GM12878 (cell line): ENCODE measurements around the gene BBS2. TPM values are rescaled to one million over a fixed set of nuclear protein-coding genes. Genes with fewer than 3 reads are reported as not detected.

ENCODE experiments used
- ATAC-seq: fragments of 200-7000 bp; cut with Tn5 transposase; 3 replicates; pipeline ENCODE4 v1.9.1; 2020; ENCODE audit warnings: mild to moderate bottlenecking, moderate library complexity
- BruUV-seq: library from RNA; stranded (reverse); fragments of 400-500 nt; replicated peaks from 2 replicates; lab custom pipeline; 2021; lab: Mats Ljungman, UMichigan
- CTCF ChIA-PET: fragments of 300-600 bp; sonication (Branson Sonifier 250); formaldehyde crosslinking; extraction: SDS; loops from one replicate; lab custom pipeline; 2021; ENCODE audit warnings: inconsistent platforms; lab: Yijun Ruan, JAX
- POLR2A ChIA-PET: fragments of 350-600 bp; formaldehyde crosslinking; extraction: SDS; loops from one replicate; lab custom pipeline; 2021; ENCODE audit warnings: inconsistent platforms; lab: Charles Lee
- RAD21 ChIA-PET: fragments of 300-600 bp; sonication (Branson Sonifier 250); formaldehyde crosslinking; loops from one replicate; lab custom pipeline; 2023; ENCODE audit warnings: antibody characterized with exemption; ENCODE audit not compliant: unreplicated experiment; lab: Charles Lee
- SMC1A ChIA-PET: fragments of 300-600 bp; sonication (Branson Sonifier 250); formaldehyde crosslinking; loops from one replicate; lab custom pipeline; 2023; ENCODE audit not compliant: unreplicated experiment, uncharacterized antibody; lab: Charles Lee
- DNase-seq: peaks from one replicate; pipeline ENCODE4 v3.0.0-alpha.2; 2011; ENCODE audit warnings: low read depth, low spot score
- FAIRE-seq: peaks from 3 replicates; lab custom pipeline; 2011; peaks lifted over from hg19 to GRCh38; lab: Jason Lieb, UNC
- H2AFZ ChIP-seq: 2 replicates; pipeline ENCODE4 v1.6.0; 2011; ENCODE audit warnings: low read depth, low read length, control low read depth; ENCODE audit not compliant: control insufficient read depth
- H3K27ac ChIP-seq: 2 replicates; pipeline ENCODE4 v1.5.1; 2011; ENCODE audit warnings: control low read depth; ENCODE audit not compliant: control insufficient read depth, insufficient read depth
- H3K27me3 ChIP-seq, 2 experiments: replicated peaks in 1 of 2; 2 replicates each; pipeline versions ENCODE4 v1.6.0 to v1.6.1; 2011; ENCODE audit warnings: low read length in 1 of 2; ENCODE audit not compliant: control insufficient read depth in 2 of 2, insufficient read depth in 2 of 2
- H3K36me3 ChIP-seq, 2 experiments: 2 replicates each; pipeline ENCODE4 v1.5.1; 2011; ENCODE audit warnings: low read length in 1 of 2; ENCODE audit not compliant: control insufficient read depth in 2 of 2, insufficient read depth in 2 of 2
- H3K4me1 ChIP-seq: 2 replicates; pipeline ENCODE4 v1.6.1; 2011; ENCODE audit warnings: mild to moderate bottlenecking, low read length, moderate library complexity, mixed read lengths; ENCODE audit not compliant: control insufficient read depth, insufficient read depth
- H3K4me2 ChIP-seq: 2 replicates; pipeline ENCODE4 v1.6.0; 2011; ENCODE audit warnings: control low read depth; ENCODE audit not compliant: control insufficient read depth, insufficient read depth
- H3K4me3 ChIP-seq: fragments of 200-600 bp; sonication (generic); 2 replicates; pipeline ENCODE4 v1.5.1; 2016
- H3K79me2 ChIP-seq: 2 replicates; pipeline ENCODE4 v1.6.0; 2011; ENCODE audit warnings: low read length; ENCODE audit not compliant: control insufficient read depth, insufficient read depth
- H3K9ac ChIP-seq: 2 replicates; pipeline ENCODE4 v1.8.0; 2011; ENCODE audit warnings: low read length, control low read depth, mixed read lengths; ENCODE audit not compliant: control insufficient read depth, insufficient read depth
- H3K9me3 ChIP-seq: replicated peaks from 3 replicates; pipeline ENCODE4 v1.5.1; 2011; ENCODE audit warnings: mild to moderate bottlenecking, low read length; ENCODE audit not compliant: control insufficient read depth, insufficient read depth
- H4K20me1 ChIP-seq: 2 replicates; pipeline ENCODE4 v1.6.0; 2011; ENCODE audit not compliant: control insufficient read depth, insufficient read depth
- BACH1 ChIP-seq: fragments of 450-650 bp; IDR thresholded peaks from 2 replicates; pipeline ENCODE4 v1.6.1; 2017; ENCODE audit warnings: mild to moderate bottlenecking, borderline replicate concordance
- CHD1 ChIP-seq: IDR thresholded peaks from 2 replicates; pipeline ENCODE4 v1.6.1; 2012; ENCODE audit warnings: low read depth, low read length, improper control_type of control experiment
- EP300 ChIP-seq, 2 experiments: fragments of 150-350 bp in 1 of 2; IDR thresholded peaks; 2 replicates each; pipeline ENCODE4 v1.6.1; 2011 to 2012; ENCODE audit warnings: low read depth in 2 of 2, low read length in 2 of 2, borderline replicate concordance in 1 of 2, improper control_type of control experiment in 1 of 2, inconsistent platforms in 1 of 2; ENCODE audit not compliant: control insufficient read depth in 1 of 2
- HDGF ChIP-seq: fragments of 450-650 bp; IDR thresholded peaks from 2 replicates; pipeline ENCODE4 v1.6.1; 2016; ENCODE audit warnings: antibody characterized with exemption
- POLR2AphosphoS5 ChIP-seq: IDR thresholded peaks from 2 replicates; pipeline ENCODE4 v1.6.1; 2011; ENCODE audit warnings: mild to moderate bottlenecking, low read length, inconsistent platforms
- ZNF207 ChIP-seq: fragments of 450-650 bp; IDR thresholded peaks from 2 replicates; pipeline ENCODE4 v1.6.1; 2014; ENCODE audit warnings: antibody characterized with exemption, mild to moderate bottlenecking, borderline replicate concordance
- ZNF274 ChIP-seq: IDR thresholded peaks from one replicate; pipeline ENCODE4 v1.8.0; 2011; ENCODE audit not compliant: insufficient read length, insufficient read depth
- WGBS: methylation state at CpG from one replicate; pipeline ENCODE4 v1.1.6; 2016; ENCODE audit warnings: low lambda C conversion rate; ENCODE audit not compliant: insufficient replicate concordance, insufficient coverage; ENCODE audit errors: missing lambda C conversion rate; 5-methylcytosine and 5-hydroxymethylcytosine counted together
- in situ Hi-C: fragments of 300-500 bp; cut with MboI; formaldehyde crosslinking; loops from 9 replicates; pipeline ENCODE4 v1.14.3; 2018; ENCODE audit warnings: mixed read lengths
- intact Hi-C: fragments of 100-400 bp; cut with micrococcal nuclease; formaldehyde crosslinking; loops from one replicate; pipeline ENCODE4 v1.14.2; 2022; ENCODE audit not compliant: unreplicated experiment
- polyA plus RNA-seq, 11 experiments: library from polyadenylated mRNA; depleted of rRNA in 4 of 11; unstranded in 6 of 11; stranded (reverse) in 5 of 11; fragments of >200 nt; fragmentation: Nextera tagmentation in 4 of 11; fragmentation: Illumina TruSeq in 1 of 11; extraction: Ambion mirVana in 4 of 11; extraction: Trizol in 1 of 11; gene quantifications; 1 replicate in 1 of 11; 2 replicates in 10 of 11; pipeline versions ENCODE4 v1.2.1 to v1.2.3, GENCODE V29; 2011 to 2016; ENCODE audit warnings: inconsistent platforms in 2 of 11, missing spikeins in 2 of 11, low read depth in 1 of 11
- total RNA-seq, 4 experiments: library from RNA; depleted of rRNA in 3 of 4; stranded (reverse); fragments of >200 nt in 3 of 4; fragmentation: Illumina TruSeq in 1 of 4; extraction: Trizol in 1 of 4; gene quantifications; 2 replicates each; pipeline versions ENCODE4 v1.2.1 to v1.2.3, GENCODE V29; 2013 to 2021
- TF ChIP-seq, protein P1 (sequence below): fragments of 450-650 bp; conservative IDR thresholded peaks from 2 replicates; pipeline ENCODE4 v1.6.1; 2017; ENCODE audit warnings: mild to moderate bottlenecking, moderate library complexity
- TF ChIP-seq, protein P2 (sequence below): IDR thresholded peaks from 2 replicates; pipeline ENCODE4 v1.6.1; 2012; ENCODE audit warnings: mild to moderate bottlenecking, low read depth, low read length
- TF ChIP-seq, protein P3 (sequence below): fragments of 450-650 bp; IDR thresholded peaks from 2 replicates; pipeline ENCODE4 v1.6.1; 2016; ENCODE audit warnings: mild to moderate bottlenecking

Gene BBS2
- total and polyA plus RNA-seq, 10 of the 15 experiments (the other 5 are each of a cell fraction or from before 2014, with no cell fraction given) = 4.9 to 38.3 (median 16.4) TPM

DNA sequence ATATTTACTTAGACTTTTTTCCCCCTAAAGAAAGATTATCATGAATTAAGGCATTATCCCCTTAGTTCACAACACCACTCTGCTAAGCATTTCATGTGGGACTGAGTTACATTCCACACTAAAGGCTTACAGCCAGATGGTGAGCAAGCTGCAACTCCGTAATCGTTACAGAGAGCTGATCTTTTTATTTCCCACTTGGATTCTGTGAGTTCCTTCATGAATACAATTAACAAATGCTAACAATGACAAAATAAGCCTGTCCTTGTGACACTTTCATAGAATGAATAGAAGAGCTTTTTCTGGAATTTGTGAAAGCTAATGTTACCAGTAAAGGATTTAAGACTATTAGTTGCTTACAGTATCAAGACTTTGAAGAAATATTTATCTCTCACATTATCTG, 59.7 kb downstream of the BBS2 start:
- peaks cover 2 to 19% of the 10 kb centered on the region in 2 experiments for H3K36me3 ChIP-seq
- H3K4me3 ChIP-seq = no peak overlapping the region
- ChIA-PET CTCF (interaction anchor here (0.7 to 1.1 kb wide), 2 partner anchors 9 to 22 kb away, joined by 3 to 4 read pairs; partner anchors contain the start of genes NUDT21 and OGFOD1), RAD21 (interaction anchor here (1.0 kb wide), 1 partner anchor 242 kb away, joined by 5 read pairs; no protein-coding TSS in a partner anchor), SMC1A (interaction anchor here (0.7 to 1.3 kb wide), 4 partner anchors 12 to 40 kb away, joined by 3 to 5 read pairs (median 3); no protein-coding TSS in a partner anchor), POLR2A (interaction anchor here (1.9 kb wide), 1 partner anchor 9 kb away, joined by 8 read pairs; the partner anchor contains the start of genes NUDT21 and OGFOD1)
- BruUV-seq = no TSS peak
- H3K27ac ChIP-seq = no peak overlapping the region
- H2AFZ ChIP-seq = no peak overlapping the region
- intact Hi-C loops = no loop called here
- H3K4me1 ChIP-seq = peaks cover 3% of the 10 kb centered on the region; the same call in 1 of the 2 replicates
- WGBS = 98% methylated on average over 2 of the region's 2 CpGs
- TF ChIP-seq, protein P1, sequence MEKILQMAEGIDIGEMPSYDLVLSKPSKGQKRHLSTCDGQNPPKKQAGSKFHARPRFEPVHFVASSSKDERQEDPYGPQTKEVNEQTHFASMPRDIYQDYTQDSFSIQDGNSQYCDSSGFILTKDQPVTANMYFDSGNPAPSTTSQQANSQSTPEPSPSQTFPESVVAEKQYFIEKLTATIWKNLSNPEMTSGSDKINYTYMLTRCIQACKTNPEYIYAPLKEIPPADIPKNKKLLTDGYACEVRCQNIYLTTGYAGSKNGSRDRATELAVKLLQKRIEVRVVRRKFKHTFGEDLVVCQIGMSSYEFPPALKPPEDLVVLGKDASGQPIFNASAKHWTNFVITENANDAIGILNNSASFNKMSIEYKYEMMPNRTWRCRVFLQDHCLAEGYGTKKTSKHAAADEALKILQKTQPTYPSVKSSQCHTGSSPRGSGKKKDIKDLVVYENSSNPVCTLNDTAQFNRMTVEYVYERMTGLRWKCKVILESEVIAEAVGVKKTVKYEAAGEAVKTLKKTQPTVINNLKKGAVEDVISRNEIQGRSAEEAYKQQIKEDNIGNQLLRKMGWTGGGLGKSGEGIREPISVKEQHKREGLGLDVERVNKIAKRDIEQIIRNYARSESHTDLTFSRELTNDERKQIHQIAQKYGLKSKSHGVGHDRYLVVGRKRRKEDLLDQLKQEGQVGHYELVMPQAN = no peak
- no peak for TF ChIP-seq EP300 (IDR thresholded peaks at IDR 0.05; ENCODE audit: borderline replicate concordance in 1 of 2, control insufficient read depth in 1 of 2, low read depth in 2 of 2, low read length in 2 of 2)
- no peak for TF ChIP-seq ZNF274
- TF ChIP-seq, protein P2, sequence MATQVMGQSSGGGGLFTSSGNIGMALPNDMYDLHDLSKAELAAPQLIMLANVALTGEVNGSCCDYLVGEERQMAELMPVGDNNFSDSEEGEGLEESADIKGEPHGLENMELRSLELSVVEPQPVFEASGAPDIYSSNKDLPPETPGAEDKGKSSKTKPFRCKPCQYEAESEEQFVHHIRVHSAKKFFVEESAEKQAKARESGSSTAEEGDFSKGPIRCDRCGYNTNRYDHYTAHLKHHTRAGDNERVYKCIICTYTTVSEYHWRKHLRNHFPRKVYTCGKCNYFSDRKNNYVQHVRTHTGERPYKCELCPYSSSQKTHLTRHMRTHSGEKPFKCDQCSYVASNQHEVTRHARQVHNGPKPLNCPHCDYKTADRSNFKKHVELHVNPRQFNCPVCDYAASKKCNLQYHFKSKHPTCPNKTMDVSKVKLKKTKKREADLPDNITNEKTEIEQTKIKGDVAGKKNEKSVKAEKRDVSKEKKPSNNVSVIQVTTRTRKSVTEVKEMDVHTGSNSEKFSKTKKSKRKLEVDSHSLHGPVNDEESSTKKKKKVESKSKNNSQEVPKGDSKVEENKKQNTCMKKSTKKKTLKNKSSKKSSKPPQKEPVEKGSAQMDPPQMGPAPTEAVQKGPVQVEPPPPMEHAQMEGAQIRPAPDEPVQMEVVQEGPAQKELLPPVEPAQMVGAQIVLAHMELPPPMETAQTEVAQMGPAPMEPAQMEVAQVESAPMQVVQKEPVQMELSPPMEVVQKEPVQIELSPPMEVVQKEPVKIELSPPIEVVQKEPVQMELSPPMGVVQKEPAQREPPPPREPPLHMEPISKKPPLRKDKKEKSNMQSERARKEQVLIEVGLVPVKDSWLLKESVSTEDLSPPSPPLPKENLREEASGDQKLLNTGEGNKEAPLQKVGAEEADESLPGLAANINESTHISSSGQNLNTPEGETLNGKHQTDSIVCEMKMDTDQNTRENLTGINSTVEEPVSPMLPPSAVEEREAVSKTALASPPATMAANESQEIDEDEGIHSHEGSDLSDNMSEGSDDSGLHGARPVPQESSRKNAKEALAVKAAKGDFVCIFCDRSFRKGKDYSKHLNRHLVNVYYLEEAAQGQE = no peak
- TF ChIP-seq POLR2AphosphoS5 = no peak
- TF ChIP-seq ZNF207 = no peak
- TF ChIP-seq, protein P3, sequence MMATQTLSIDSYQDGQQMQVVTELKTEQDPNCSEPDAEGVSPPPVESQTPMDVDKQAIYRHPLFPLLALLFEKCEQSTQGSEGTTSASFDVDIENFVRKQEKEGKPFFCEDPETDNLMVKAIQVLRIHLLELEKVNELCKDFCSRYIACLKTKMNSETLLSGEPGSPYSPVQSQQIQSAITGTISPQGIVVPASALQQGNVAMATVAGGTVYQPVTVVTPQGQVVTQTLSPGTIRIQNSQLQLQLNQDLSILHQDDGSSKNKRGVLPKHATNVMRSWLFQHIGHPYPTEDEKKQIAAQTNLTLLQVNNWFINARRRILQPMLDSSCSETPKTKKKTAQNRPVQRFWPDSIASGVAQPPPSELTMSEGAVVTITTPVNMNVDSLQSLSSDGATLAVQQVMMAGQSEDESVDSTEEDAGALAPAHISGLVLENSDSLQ = no peak
- TF ChIP-seq BACH1 = no peak
- no peak for TF ChIP-seq HDGF
- TF ChIP-seq CHD1 = no peak
- DNase-seq = no peak
- no peak for FAIRE-seq
- H4K20me1 ChIP-seq = no peaks in the 10 kb centered on the region; the same call in 1 of the 2 replicates
- no peak for ATAC-seq
- no peak overlapping the region for H3K4me2 ChIP-seq
- H3K9me3 ChIP-seq = no peaks in the 10 kb centered on the region
- H3K27me3 ChIP-seq = no peaks in the 10 kb centered on the region
- no peaks in the 10 kb centered on the region for H3K79me2 ChIP-seq
- in situ Hi-C loops = no loop called here
- no peak overlapping the region for H3K9ac ChIP-seq
